Measurements from ENCODE around the gene TTYH1. TPM values are rescaled to one million over a fixed set of nuclear protein-coding genes. Genes with fewer than 3 reads are reported as not detected.
"Not testable (repeated sequence)": the region's sequence is repeated elsewhere in the genome, so short reads cannot be mapped to it uniquely, and the experiment has no call there.

The TTYH1 gene
- total and polyA plus RNA-seq, 2 donors (not counting 1 experiment from before 2014, with no cell fraction given) = not detected

- DNase-seq (ENCODE audit: low read depth in 2 of 2) = no peak
- Histone ChIP-seq H3K4me3 (replicated peaks in 1 of 4; ENCODE audit: control extremely low read depth in 1 of 4, insufficient read depth in 1 of 4, low read depth in 3 of 4, low read length in 4 of 4) (no peak overlapping the region), H3K4me2 (ENCODE audit: extremely low read depth, insufficient read depth, low read length) (no peak overlapping the region), H3K9me3 (ENCODE audit: control insufficient read depth, insufficient read depth, low read depth, low read length) (no peaks in the 10 kb centered on the region), H3K4me1 (ENCODE audit: control insufficient read depth, extremely low read depth, insufficient read depth, low read length) (no peaks in the 10 kb centered on the region), H3K27ac (ENCODE audit: insufficient read depth, low read length) (no peak overlapping the region), H3K79me2 (ENCODE audit: control insufficient read depth, insufficient read depth, low read length) (no peaks in the 10 kb centered on the region), H4K20me1 (ENCODE audit: control insufficient read depth, extremely low read depth, insufficient read depth, low read length) (no peaks in the 10 kb centered on the region), H3K36me3 (ENCODE audit: control insufficient read depth, insufficient read depth, low read length) (no peaks in the 10 kb centered on the region), H3K9ac (ENCODE audit: insufficient read depth, low read length) (no peak overlapping the region), H2AFZ (ENCODE audit: low read length) (no peak overlapping the region), H3K27me3 (ENCODE audit: control insufficient read depth, insufficient read depth, low read length) (no peaks in the 10 kb centered on the region)
- TF ChIP-seq CTCF (conservative IDR thresholded peaks at IDR 0.05 in 1 of 2, IDR thresholded peaks at IDR 0.05 in 1 of 2; ENCODE audit: low read depth in 1 of 2, low read length in 2 of 2) (no peak), EZH2 (IDR thresholded peaks at IDR 0.05; ENCODE audit: low read length, missing control alignments) (no peak)
Observed at GRCh38 chr19:54373781-54374631, 41.3 kb upstream of the TTYH1 start.

GRCh38 chr19:54375181-54375938 is 39.9 kb upstream of the TTYH1 start:
- H3K79me2 ChIP-seq (ENCODE audit: control insufficient read depth, insufficient read depth, low read length); DNase-seq (ENCODE audit: low read depth in 2 of 2); H3K9ac ChIP-seq (ENCODE audit: insufficient read depth, low read length); H4K20me1 ChIP-seq (ENCODE audit: control insufficient read depth, extremely low read depth, insufficient read depth, low read length); H3K36me3 ChIP-seq (ENCODE audit: control insufficient read depth, insufficient read depth, low read length); H3K9me3 ChIP-seq (ENCODE audit: control insufficient read depth, insufficient read depth, low read depth, low read length); H3K27me3 ChIP-seq (ENCODE audit: control insufficient read depth, insufficient read depth, low read length); H3K4me2 ChIP-seq (ENCODE audit: extremely low read depth, insufficient read depth, low read length); H3K27ac ChIP-seq (ENCODE audit: insufficient read depth, low read length); H3K4me1 ChIP-seq (ENCODE audit: control insufficient read depth, extremely low read depth, insufficient read depth, low read length); H2AFZ ChIP-seq (ENCODE audit: low read length); H3K4me3 ChIP-seq (replicated peaks in 1 of 4; ENCODE audit: control extremely low read depth in 1 of 4, insufficient read depth in 1 of 4, low read depth in 3 of 4, low read length in 4 of 4): not testable (repeated sequence)

- no peaks in the 10 kb centered on the region for H3K4me1 ChIP-seq (ENCODE audit: control insufficient read depth, extremely low read depth, insufficient read depth, low read length)
- H3K4me3 ChIP-seq (replicated peaks in 1 of 4; ENCODE audit: control extremely low read depth in 1 of 4, insufficient read depth in 1 of 4, low read depth in 3 of 4, low read length in 4 of 4) = no peak overlapping the region
- TF ChIP-seq EZH2 (IDR thresholded peaks at IDR 0.05; ENCODE audit: low read length, missing control alignments) (no peak), CTCF (conservative IDR thresholded peaks at IDR 0.05 in 1 of 2, IDR thresholded peaks at IDR 0.05 in 1 of 2; ENCODE audit: low read depth in 1 of 2, low read length in 2 of 2) (no peak)
- no peaks in the 10 kb centered on the region for H3K9me3 ChIP-seq (ENCODE audit: control insufficient read depth, insufficient read depth, low read depth, low read length)
- no peak overlapping the region for H2AFZ ChIP-seq (ENCODE audit: low read length)
- no peaks in the 10 kb centered on the region for H4K20me1 ChIP-seq (ENCODE audit: control insufficient read depth, extremely low read depth, insufficient read depth, low read length)
- no peaks in the 10 kb centered on the region for H3K27me3 ChIP-seq (ENCODE audit: control insufficient read depth, insufficient read depth, low read length)
- H3K9ac ChIP-seq (ENCODE audit: insufficient read depth, low read length) = no peak overlapping the region
- H3K36me3 ChIP-seq (ENCODE audit: control insufficient read depth, insufficient read depth, low read length) = no peaks in the 10 kb centered on the region
- DNase-seq (ENCODE audit: low read depth in 2 of 2) = no peak
- H3K27ac ChIP-seq (ENCODE audit: insufficient read depth, low read length) = no peak overlapping the region
- no peak overlapping the region for H3K4me2 ChIP-seq (ENCODE audit: extremely low read depth, insufficient read depth, low read length)
- no peaks in the 10 kb centered on the region for H3K79me2 ChIP-seq (ENCODE audit: control insufficient read depth, insufficient read depth, low read length)
Observed at GRCh38 chr19:54376610-54377285, 38.5 kb upstream of the TTYH1 start.

Data from fibroblast of lung (primary cell).